ENCODE data around the gene CAPN5. TPM values are rescaled to one million over a fixed set of nuclear protein-coding genes. Genes with fewer than 3 reads are reported as not detected.
A peak's percentile ranks its signal among the peaks of the same experiment; 100 is the strongest.

Gene CAPN5
- total RNA-seq, 1 experiment from 2014 or later, result 27.4 TPM

DNA sequence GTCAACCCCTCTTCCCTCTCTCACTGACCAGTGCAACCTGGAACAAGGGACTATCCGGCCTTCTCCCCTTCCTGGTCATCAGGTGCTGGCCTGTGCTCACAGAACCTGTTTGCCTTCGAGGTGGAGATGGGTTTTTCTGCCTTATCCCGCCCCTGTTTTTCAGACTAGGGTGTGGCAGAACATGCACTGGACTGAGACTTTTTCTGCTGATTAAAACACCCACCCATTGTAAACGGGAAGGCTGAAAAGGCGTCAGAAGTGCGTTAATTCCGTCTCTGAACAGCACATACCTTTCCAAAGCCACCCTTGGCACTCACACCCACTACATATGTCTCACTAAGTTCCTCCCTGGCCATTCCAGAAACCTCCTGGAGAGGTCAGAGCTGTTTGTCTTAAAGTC is 36.9 kb upstream of the CAPN5 start (continued):
- TF ChIP-seq ESRRA (CRISPR knock-in tag; IDR thresholded peaks at IDR 0.05; ENCODE audit: borderline replicate concordance) (no peak), ZNF671 (CRISPR knock-in tag; IDR thresholded peaks at IDR 0.05) (no peak), ZBTB21 (CRISPR knock-in tag; IDR thresholded peaks at IDR 0.05; ENCODE audit: borderline replicate concordance) (no peak), FOXK1 (CRISPR knock-in tag; IDR thresholded peaks at IDR 0.05) (no peak), ELF4 (CRISPR knock-in tag; IDR thresholded peaks at IDR 0.05; ENCODE audit: low read depth) (no peak), ZNF317 (CRISPR knock-in tag; IDR thresholded peaks at IDR 0.05; ENCODE audit: borderline replicate concordance, low read depth) (no peak)
- TF ChIP-seq, protein P1, sequence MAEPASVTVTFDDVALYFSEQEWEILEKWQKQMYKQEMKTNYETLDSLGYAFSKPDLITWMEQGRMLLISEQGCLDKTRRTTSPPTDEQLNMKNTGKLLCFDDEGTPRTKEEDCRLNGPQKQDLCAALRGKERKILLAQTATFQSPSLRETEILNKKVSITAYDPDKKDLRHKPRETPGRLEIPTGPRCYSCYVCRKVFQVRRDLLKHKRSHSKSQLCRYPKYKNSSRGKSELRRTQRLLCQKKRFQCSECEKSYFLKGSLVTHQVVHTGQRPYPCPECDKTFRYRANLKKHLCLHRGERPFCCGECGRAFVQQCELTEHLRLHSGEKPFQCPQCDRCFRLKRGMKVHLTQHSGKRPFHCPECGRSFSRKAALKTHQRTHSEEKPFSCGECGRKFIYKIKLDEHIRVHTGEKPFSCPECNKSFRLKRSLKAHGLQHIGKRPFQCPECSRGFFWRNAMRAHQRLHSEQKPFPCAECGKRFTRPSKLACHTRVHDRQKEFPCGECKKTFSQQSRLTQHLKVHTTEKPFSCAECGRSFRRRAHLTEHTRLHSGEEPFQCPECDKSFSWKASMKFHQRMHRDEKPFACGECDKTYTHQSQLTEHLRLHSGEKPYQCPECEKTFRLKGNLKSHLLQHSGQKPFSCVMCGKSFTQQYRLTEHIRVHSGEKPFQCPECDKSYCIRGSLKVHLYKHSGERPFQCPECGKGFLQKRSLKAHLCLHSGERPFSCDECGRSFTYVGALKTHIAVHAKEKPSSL (CRISPR knock-in tag; conservative IDR thresholded peaks at IDR 0.05), result no peak
- TF ChIP-seq, protein P2, sequence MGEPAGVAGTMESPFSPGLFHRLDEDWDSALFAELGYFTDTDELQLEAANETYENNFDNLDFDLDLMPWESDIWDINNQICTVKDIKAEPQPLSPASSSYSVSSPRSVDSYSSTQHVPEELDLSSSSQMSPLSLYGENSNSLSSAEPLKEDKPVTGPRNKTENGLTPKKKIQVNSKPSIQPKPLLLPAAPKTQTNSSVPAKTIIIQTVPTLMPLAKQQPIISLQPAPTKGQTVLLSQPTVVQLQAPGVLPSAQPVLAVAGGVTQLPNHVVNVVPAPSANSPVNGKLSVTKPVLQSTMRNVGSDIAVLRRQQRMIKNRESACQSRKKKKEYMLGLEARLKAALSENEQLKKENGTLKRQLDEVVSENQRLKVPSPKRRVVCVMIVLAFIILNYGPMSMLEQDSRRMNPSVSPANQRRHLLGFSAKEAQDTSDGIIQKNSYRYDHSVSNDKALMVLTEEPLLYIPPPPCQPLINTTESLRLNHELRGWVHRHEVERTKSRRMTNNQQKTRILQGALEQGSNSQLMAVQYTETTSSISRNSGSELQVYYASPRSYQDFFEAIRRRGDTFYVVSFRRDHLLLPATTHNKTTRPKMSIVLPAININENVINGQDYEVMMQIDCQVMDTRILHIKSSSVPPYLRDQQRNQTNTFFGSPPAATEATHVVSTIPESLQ (CRISPR knock-in tag; IDR thresholded peaks at IDR 0.05), result no peak

DNA sequence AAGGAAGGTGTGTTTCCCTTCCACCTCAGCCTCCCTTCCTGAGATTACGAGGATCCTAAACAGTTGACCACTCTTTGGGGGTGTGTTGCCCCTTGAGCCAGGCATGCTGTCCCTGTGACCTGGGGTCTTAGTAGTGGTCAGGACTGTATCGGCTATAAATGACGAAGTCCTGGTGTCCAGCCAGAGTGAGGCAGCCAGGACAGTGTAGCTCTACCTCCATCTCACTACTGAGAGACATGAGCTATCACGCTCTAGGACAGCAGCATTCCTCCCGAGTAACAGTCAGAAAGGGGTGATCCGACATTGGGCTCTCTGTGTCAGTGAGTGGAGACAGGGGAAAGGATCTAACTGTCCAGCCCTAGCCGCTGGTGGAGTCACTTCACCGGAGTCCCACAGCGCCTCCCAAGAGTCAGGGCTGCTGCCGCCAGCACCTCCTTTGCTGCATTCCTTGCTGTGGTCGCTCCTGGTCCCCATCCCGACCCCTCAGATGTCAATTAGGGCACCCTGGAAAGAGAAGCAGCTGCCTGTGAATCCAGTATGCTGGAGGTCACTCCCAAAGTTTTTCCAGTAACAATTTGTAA is 35.8 kb upstream of the CAPN5 start:
- CTCF ChIA-PET, result interaction anchor here (0.9 to 2.6 kb wide), 8 partner anchors 9 to 297 kb away, joined by 3 to 21 read pairs (median 4); no protein-coding TSS in a partner anchor
- POLR2A ChIA-PET, result no interaction called here
- Mint-ChIP-seq H3K4me3 (no peak overlapping the region), H3K27me3 (ENCODE audit: low read depth) (peaks cover 4% of the 10 kb centered on the region; the same call in 1 of the 2 replicates), H3K4me1 (peaks cover 7% of the 10 kb centered on the region), H3K9me3 (no peaks in the 10 kb centered on the region), H3K36me3 (no peaks in the 10 kb centered on the region), H3K27ac (no peak overlapping the region)
- TF ChIP-seq NR2C2 (CRISPR knock-in tag; IDR thresholded peaks at IDR 0.05), result no peak
- no peak for TF ChIP-seq ZNF138 (CRISPR knock-in tag; conservative IDR thresholded peaks at IDR 0.05)
- no peak for TF ChIP-seq GTF2I (CRISPR knock-in tag; conservative IDR thresholded peaks at IDR 0.05)
- peak; percentile 95 for TF ChIP-seq ZNF121 (CRISPR knock-in tag; IDR thresholded peaks at IDR 0.05)
- peak; percentile 75 for ATAC-seq
- DNase-seq (ENCODE audit: low spot score), result no peak

DNA sequence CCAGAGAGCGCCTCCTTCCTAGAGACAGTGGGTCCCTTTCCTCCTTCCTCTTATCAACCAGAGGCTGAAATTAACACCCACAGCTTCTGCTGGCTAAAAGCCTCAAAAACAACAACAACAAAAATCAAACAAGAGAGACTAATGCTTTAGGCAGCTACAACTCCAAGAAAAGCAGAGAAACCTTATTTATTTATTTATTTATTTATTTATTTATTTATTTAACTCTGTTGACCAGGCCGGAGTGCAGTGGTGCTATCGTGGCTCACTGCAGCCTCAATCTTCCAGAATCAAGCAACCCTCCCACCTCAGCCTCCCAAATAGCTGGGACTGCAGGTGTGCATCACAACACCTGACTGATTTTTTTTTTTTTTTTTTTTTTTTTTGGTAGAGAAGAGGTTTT is 35.2 kb upstream of the CAPN5 start:
- DNase-seq (ENCODE audit: low spot score), result no peak
- no peaks in the 10 kb centered on the region for H3K9me3 Mint-ChIP-seq
- peaks cover 7% of the 10 kb centered on the region for H3K4me1 Mint-ChIP-seq
- CTCF ChIA-PET, result interaction anchor here (1.3 to 2.6 kb wide), 4 partner anchors 9 to 298 kb away, joined by 3 to 21 read pairs (median 12); no protein-coding TSS in a partner anchor
- H3K4me3 Mint-ChIP-seq, result no peak overlapping the region
- H3K27ac Mint-ChIP-seq, result no peak overlapping the region
- POLR2A ChIA-PET, result no interaction called here
- no peak for ATAC-seq
- no peaks in the 10 kb centered on the region for H3K36me3 Mint-ChIP-seq
- H3K27me3 Mint-ChIP-seq (ENCODE audit: low read depth), result peaks cover 4% of the 10 kb centered on the region; the same call in 1 of the 2 replicates
- TF ChIP-seq FOXK1 (CRISPR knock-in tag; IDR thresholded peaks at IDR 0.05) (no peak), NR1H2 (CRISPR knock-in tag; IDR thresholded peaks at IDR 0.05) (no peak), ZNF232 (CRISPR knock-in tag; IDR thresholded peaks at IDR 0.05) (no peak), TEAD1 (CRISPR knock-in tag; IDR thresholded peaks at IDR 0.05) (no peak), ZBTB21 (CRISPR knock-in tag; IDR thresholded peaks at IDR 0.05; ENCODE audit: borderline replicate concordance) (no peak), SP1 (CRISPR knock-in tag; conservative IDR thresholded peaks at IDR 0.05) (no peak), EMX1 (CRISPR knock-in tag; IDR thresholded peaks at IDR 0.05) (no peak), JUN (CRISPR knock-in tag; IDR thresholded peaks at IDR 0.05) (no peak), ESRRA (CRISPR knock-in tag; IDR thresholded peaks at IDR 0.05; ENCODE audit: borderline replicate concordance) (no peak), GTF2I (CRISPR knock-in tag; conservative IDR thresholded peaks at IDR 0.05) (no peak)
- TF ChIP-seq, protein P3, sequence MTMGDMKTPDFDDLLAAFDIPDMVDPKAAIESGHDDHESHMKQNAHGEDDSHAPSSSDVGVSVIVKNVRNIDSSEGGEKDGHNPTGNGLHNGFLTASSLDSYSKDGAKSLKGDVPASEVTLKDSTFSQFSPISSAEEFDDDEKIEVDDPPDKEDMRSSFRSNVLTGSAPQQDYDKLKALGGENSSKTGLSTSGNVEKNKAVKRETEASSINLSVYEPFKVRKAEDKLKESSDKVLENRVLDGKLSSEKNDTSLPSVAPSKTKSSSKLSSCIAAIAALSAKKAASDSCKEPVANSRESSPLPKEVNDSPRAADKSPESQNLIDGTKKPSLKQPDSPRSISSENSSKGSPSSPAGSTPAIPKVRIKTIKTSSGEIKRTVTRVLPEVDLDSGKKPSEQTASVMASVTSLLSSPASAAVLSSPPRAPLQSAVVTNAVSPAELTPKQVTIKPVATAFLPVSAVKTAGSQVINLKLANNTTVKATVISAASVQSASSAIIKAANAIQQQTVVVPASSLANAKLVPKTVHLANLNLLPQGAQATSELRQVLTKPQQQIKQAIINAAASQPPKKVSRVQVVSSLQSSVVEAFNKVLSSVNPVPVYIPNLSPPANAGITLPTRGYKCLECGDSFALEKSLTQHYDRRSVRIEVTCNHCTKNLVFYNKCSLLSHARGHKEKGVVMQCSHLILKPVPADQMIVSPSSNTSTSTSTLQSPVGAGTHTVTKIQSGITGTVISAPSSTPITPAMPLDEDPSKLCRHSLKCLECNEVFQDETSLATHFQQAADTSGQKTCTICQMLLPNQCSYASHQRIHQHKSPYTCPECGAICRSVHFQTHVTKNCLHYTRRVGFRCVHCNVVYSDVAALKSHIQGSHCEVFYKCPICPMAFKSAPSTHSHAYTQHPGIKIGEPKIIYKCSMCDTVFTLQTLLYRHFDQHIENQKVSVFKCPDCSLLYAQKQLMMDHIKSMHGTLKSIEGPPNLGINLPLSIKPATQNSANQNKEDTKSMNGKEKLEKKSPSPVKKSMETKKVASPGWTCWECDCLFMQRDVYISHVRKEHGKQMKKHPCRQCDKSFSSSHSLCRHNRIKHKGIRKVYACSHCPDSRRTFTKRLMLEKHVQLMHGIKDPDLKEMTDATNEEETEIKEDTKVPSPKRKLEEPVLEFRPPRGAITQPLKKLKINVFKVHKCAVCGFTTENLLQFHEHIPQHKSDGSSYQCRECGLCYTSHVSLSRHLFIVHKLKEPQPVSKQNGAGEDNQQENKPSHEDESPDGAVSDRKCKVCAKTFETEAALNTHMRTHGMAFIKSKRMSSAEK (CRISPR knock-in tag; IDR thresholded peaks at IDR 0.05; ENCODE audit: borderline replicate concordance), result no peak
- TF ChIP-seq, protein P4, sequence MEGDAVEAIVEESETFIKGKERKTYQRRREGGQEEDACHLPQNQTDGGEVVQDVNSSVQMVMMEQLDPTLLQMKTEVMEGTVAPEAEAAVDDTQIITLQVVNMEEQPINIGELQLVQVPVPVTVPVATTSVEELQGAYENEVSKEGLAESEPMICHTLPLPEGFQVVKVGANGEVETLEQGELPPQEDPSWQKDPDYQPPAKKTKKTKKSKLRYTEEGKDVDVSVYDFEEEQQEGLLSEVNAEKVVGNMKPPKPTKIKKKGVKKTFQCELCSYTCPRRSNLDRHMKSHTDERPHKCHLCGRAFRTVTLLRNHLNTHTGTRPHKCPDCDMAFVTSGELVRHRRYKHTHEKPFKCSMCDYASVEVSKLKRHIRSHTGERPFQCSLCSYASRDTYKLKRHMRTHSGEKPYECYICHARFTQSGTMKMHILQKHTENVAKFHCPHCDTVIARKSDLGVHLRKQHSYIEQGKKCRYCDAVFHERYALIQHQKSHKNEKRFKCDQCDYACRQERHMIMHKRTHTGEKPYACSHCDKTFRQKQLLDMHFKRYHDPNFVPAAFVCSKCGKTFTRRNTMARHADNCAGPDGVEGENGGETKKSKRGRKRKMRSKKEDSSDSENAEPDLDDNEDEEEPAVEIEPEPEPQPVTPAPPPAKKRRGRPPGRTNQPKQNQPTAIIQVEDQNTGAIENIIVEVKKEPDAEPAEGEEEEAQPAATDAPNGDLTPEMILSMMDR (IDR thresholded peaks at IDR 0.05), result no peak
- TF ChIP-seq, protein P2 (CRISPR knock-in tag; IDR thresholded peaks at IDR 0.05), result no peak
- TF ChIP-seq, protein P5, sequence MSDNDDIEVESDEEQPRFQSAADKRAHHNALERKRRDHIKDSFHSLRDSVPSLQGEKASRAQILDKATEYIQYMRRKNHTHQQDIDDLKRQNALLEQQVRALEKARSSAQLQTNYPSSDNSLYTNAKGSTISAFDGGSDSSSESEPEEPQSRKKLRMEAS (CRISPR knock-in tag; IDR thresholded peaks at IDR 0.05), result no peak
